HepG2 (cell line): ENCODE data around the gene CACNA1C. TPM values are rescaled to one million over a fixed set of nuclear protein-coding genes. Genes with fewer than 3 reads are reported as not detected.

ENCODE experiments used
- ATAC-seq: fragments of 200-7000 bp; cut with Tn5 transposase; 3 replicates; pipeline ENCODE4 v1.9.1; 2020; ENCODE audit warnings: mild to moderate bottlenecking, moderate library complexity
- BruUV-seq: library from RNA; stranded (reverse); fragments of 400-500 nt; replicated peaks from 2 replicates; lab custom pipeline; 2021; lab: Mats Ljungman, UMichigan
- CTCF ChIA-PET: fragments of 300-600 bp; formaldehyde crosslinking; extraction: SDS; loops from one replicate; lab custom pipeline; 2021; ENCODE audit warnings: low total read pairs, inconsistent platforms, low intra/inter-chr PET ratio; lab: Yijun Ruan, JAX
- POLR2A ChIA-PET: fragments of 350-600 bp; sonication (Branson Sonifier 250); formaldehyde crosslinking; loops from one replicate; lab custom pipeline; 2020; ENCODE audit warnings: antibody characterized with exemption, inconsistent platforms; lab: Yijun Ruan, JAX
- DNase-seq: peaks from one replicate; pipeline ENCODE4 v3.0.0-alpha.2; 2015; ENCODE audit warnings: low spot score
- FAIRE-seq: peaks from 3 replicates; lab custom pipeline; 2011; peaks lifted over from hg19 to GRCh38; lab: Jason Lieb, UNC
- H2AFZ ChIP-seq: one replicate; pipeline ENCODE4 v1.6.1; 2011; ENCODE audit warnings: low read length, inconsistent platforms
- H3K27ac ChIP-seq: fragments of 300-600 bp; 3 replicates; pipeline ENCODE4 v1.8.0; 2011; ENCODE audit warnings: mixed run types, mild to moderate bottlenecking, mixed read lengths, low read length, inconsistent platforms; ENCODE audit not compliant: insufficient read depth; ENCODE audit errors: extremely low read length
- H3K27me3 ChIP-seq, 2 experiments: fragments of 200-600 bp in 1 of 2; 2 replicates in 1 of 2; 3 replicates in 1 of 2; pipeline versions ENCODE4 v1.6.0 to v1.8.0; 2011; ENCODE audit warnings: low read length in 2 of 2, mild to moderate bottlenecking in 2 of 2, moderate library complexity in 2 of 2, inconsistent platforms in 1 of 2; ENCODE audit not compliant: insufficient read depth in 2 of 2, control insufficient read depth in 1 of 2
- H3K36me3 ChIP-seq, 2 experiments: fragments of 200-600 bp in 1 of 2; replicated peaks in 1 of 2; 2 replicates in 1 of 2; 3 replicates in 1 of 2; pipeline versions ENCODE4 v1.5.1 to v1.8.0; 2011; ENCODE audit warnings: low read length in 2 of 2, inconsistent platforms in 1 of 2; ENCODE audit not compliant: insufficient read depth in 2 of 2, control insufficient read depth in 1 of 2
- H3K4me1 ChIP-seq: 2 replicates; pipeline ENCODE4 v1.5.1; 2012; ENCODE audit warnings: low read length, inconsistent platforms; ENCODE audit not compliant: insufficient read depth
- H3K4me2 ChIP-seq: 2 replicates; pipeline ENCODE4 v1.6.0; 2011; ENCODE audit warnings: low read depth, low read length, inconsistent platforms
- H3K4me3 ChIP-seq, 3 experiments: fragments of 200-600 bp in 1 of 3; sonication (generic), shearing (Covaris generic) in 1 of 3; replicated peaks in 1 of 3; 2 replicates each; pipeline ENCODE4 v1.5.1; 2011 to 2016; ENCODE audit warnings: low read length in 3 of 3, inconsistent platforms in 2 of 3, low read depth in 2 of 3, mild to moderate bottlenecking in 2 of 3, control low read depth in 1 of 3, mixed read lengths in 1 of 3; ENCODE audit not compliant: insufficient read depth in 1 of 3
- H3K79me2 ChIP-seq: one replicate; pipeline ENCODE4 v1.6.1; 2011; ENCODE audit warnings: low read length, inconsistent platforms; ENCODE audit not compliant: insufficient read depth
- H3K9ac ChIP-seq: 2 replicates; pipeline ENCODE4 v1.6.0; 2011; ENCODE audit warnings: mild to moderate bottlenecking, low read depth, low read length, inconsistent platforms; ENCODE audit not compliant: insufficient read depth
- H3K9me3 ChIP-seq: 2 replicates; pipeline ENCODE4 v1.5.1; 2012; ENCODE audit warnings: mild to moderate bottlenecking, low read length
- H4K20me1 ChIP-seq: 2 replicates; pipeline ENCODE4 v1.6.0; 2011; ENCODE audit warnings: inconsistent platforms, mild to moderate bottlenecking, low read length, moderate library complexity; ENCODE audit not compliant: insufficient read depth
- ATF2 ChIP-seq: sonication (generic); formaldehyde crosslinking; IDR thresholded peaks from 2 replicates; pipeline ENCODE4 v1.4.0; 2020; ENCODE audit warnings: missing genetic modification reagents
- DNMT3B ChIP-seq: conservative IDR thresholded peaks from 2 replicates; pipeline ENCODE4 v1.6.1; 2016; ENCODE audit warnings: missing biosample characterization, control low read depth
- IKZF5 ChIP-seq: IDR thresholded peaks from 2 replicates; pipeline ENCODE4 v1.6.1; 2018; ENCODE audit warnings: missing genetic modification reagents, mild to moderate bottlenecking, missing compliant biosample characterization
- MED1 ChIP-seq: sonication (generic); formaldehyde crosslinking; IDR thresholded peaks from 2 replicates; pipeline ENCODE4 v1.4.0; 2020; ENCODE audit warnings: missing genetic modification reagents
- MLXIP ChIP-seq: sonication (generic); formaldehyde crosslinking; IDR thresholded peaks from 2 replicates; pipeline ENCODE4 v1.9.0; 2021; ENCODE audit warnings: missing genetic modification reagents, borderline replicate concordance
- MTA1 ChIP-seq: sonication (generic); formaldehyde crosslinking; IDR thresholded peaks from 2 replicates; pipeline ENCODE4 v1.4.0; 2020; ENCODE audit warnings: missing genetic modification reagents, mild to moderate bottlenecking, borderline replicate concordance
- MTF1 ChIP-seq: sonication (generic); formaldehyde crosslinking; IDR thresholded peaks from 2 replicates; pipeline ENCODE4 v1.5.0; 2020; ENCODE audit warnings: missing genetic modification reagents
- REL ChIP-seq: sonication (generic); formaldehyde crosslinking; conservative IDR thresholded peaks from 2 replicates; pipeline ENCODE4 v1.8.0; 2022; ENCODE audit warnings: mild to moderate bottlenecking, missing genetic modification reagents, moderate library complexity
- RXRA ChIP-seq: sonication (generic); formaldehyde crosslinking; IDR thresholded peaks from 2 replicates; pipeline ENCODE4 v1.5.1; 2020; ENCODE audit warnings: missing genetic modification reagents
- TFDP2 ChIP-seq: sonication (generic); formaldehyde crosslinking; IDR thresholded peaks from 2 replicates; pipeline ENCODE4 v1.4.0; 2020; ENCODE audit warnings: missing genetic modification reagents
- ZHX1 ChIP-seq: sonication (generic); formaldehyde crosslinking; IDR thresholded peaks from 2 replicates; pipeline ENCODE4 v1.8.1; 2022; ENCODE audit warnings: low read depth, mild to moderate bottlenecking, missing genetic modification reagents
- ZIK1 ChIP-seq: sonication (generic); formaldehyde crosslinking; IDR thresholded peaks from 2 replicates; pipeline ENCODE4 v1.5.0; 2020; ENCODE audit warnings: mild to moderate bottlenecking, low read depth, missing genetic modification reagents, borderline replicate concordance
- ZNF263 ChIP-seq: sonication (generic); formaldehyde crosslinking; IDR thresholded peaks from 2 replicates; pipeline ENCODE4 v1.4.0; 2020; ENCODE audit warnings: missing genetic modification reagents
- ZNF34 ChIP-seq: sonication (generic); formaldehyde crosslinking; IDR thresholded peaks from 2 replicates; pipeline ENCODE4 v1.4.0; 2020; ENCODE audit warnings: mild to moderate bottlenecking, missing genetic modification reagents, borderline replicate concordance
- ZNF768 ChIP-seq: sonication (generic); formaldehyde crosslinking; IDR thresholded peaks from 2 replicates; pipeline ENCODE4 v1.4.0; 2020; ENCODE audit warnings: missing genetic modification reagents
- ZNF891 ChIP-seq: sonication (generic); formaldehyde crosslinking; IDR thresholded peaks from 2 replicates; pipeline ENCODE4 v1.5.0; 2020; ENCODE audit warnings: mild to moderate bottlenecking, missing genetic modification reagents
- WGBS: methylation state at CpG from one replicate; pipeline ENCODE4 v1.1.6; 2017; ENCODE audit warnings: low lambda C conversion rate; 5-methylcytosine and 5-hydroxymethylcytosine counted together
- in situ Hi-C: cut with HindIII; loops from 2 replicates; pipeline ENCODE4 v1.10.0; 2017; ENCODE audit warnings: low pct_unique_long_range_greater_than_20kb; ENCODE audit not compliant: extremely low pct_ligation_motif_present
- intact Hi-C: fragments of 100-400 bp; cut with micrococcal nuclease; formaldehyde crosslinking; loops from one replicate; pipeline ENCODE4 v1.10.0; 2022; ENCODE audit not compliant: unreplicated experiment
- polyA plus RNA-seq, 8 experiments: library from polyadenylated mRNA; depleted of rRNA in 3 of 8; stranded (reverse) in 7 of 8; unstranded in 1 of 8; fragments of >200 nt; fragmentation: Illumina TruSeq in 4 of 8; extraction: Trizol in 4 of 8; gene quantifications; 2 replicates each; pipeline versions ENCODE4 v1.2.1 to v1.2.3, GENCODE V29; 2011 to 2016; ENCODE audit warnings: low read depth in 4 of 8, missing spikeins in 1 of 8, mixed read lengths in 1 of 8; ENCODE audit not compliant: insufficient read depth in 1 of 8
- total RNA-seq, 5 experiments: library from RNA; depleted of rRNA; stranded (reverse); fragments of >200 nt; fragmentation: Illumina TruSeq; extraction: Trizol; gene quantifications; 2 replicates each; pipeline ENCODE4 v1.2.3, GENCODE V29; 2016; ENCODE audit warnings: low read depth in 1 of 5

CACNA1C gene
- total and polyA plus RNA-seq, 2 of the 13 experiments (the other 11 are each of a cell fraction or from before 2014, with no cell fraction given) = not detected

- no peak for DNase-seq
- FAIRE-seq = no peak
- ChIA-PET CTCF (no interaction called here), POLR2A (no interaction called here)
- 59% methylated on average over 7 of the region's 7 CpGs for WGBS
- in situ Hi-C loops = no loop called here
- no peaks in the 10 kb centered on the region for H3K36me3 ChIP-seq
- no peak overlapping the region for H3K27ac ChIP-seq
- no peak overlapping the region for H2AFZ ChIP-seq
- BruUV-seq = no TSS peak
- intact Hi-C loops = no loop called here
- H3K9ac ChIP-seq = no peak overlapping the region
- H3K9me3 ChIP-seq = no peaks in the 10 kb centered on the region
- H4K20me1 ChIP-seq = no peaks in the 10 kb centered on the region
- no peaks in the 10 kb centered on the region for H3K79me2 ChIP-seq
- H3K4me3 ChIP-seq = no peak overlapping the region
- H3K27me3 ChIP-seq = peaks cover 0 to 7% of the 10 kb centered on the region in 2 experiments; a peak in 3 of 5 replicates
- peaks cover 17% of the 10 kb centered on the region for H3K4me1 ChIP-seq
- no peak for ATAC-seq
- no peak overlapping the region for H3K4me2 ChIP-seq
- TF ChIP-seq ZNF34 (CRISPR knock-in tag) (no peak), TFDP2 (CRISPR knock-in tag) (no peak), ZIK1 (no peak), ZNF263 (no peak), ATF2 (no peak), ZNF891 (CRISPR knock-in tag) (no peak), ZHX1 (no peak), REL (CRISPR knock-in tag) (no peak), RXRA (no peak), MTA1 (CRISPR knock-in tag) (no peak), ZNF768 (CRISPR knock-in tag) (no peak), MED1 (no peak), IKZF5 (no peak), DNMT3B (no peak), MLXIP (no peak), MTF1 (CRISPR knock-in tag) (no peak)
Measured at GRCh38 chr12:2231011-2231595, 178.3 kb downstream of the CACNA1C start.
